ENCODE results near the gene RBM28.

- TF ChIP-seq EP300 (conservative IDR thresholded peaks at IDR 0.05; ENCODE audit: poor library complexity, severe bottlenecking) (no peak), CTCF (IDR thresholded peaks at IDR 0.05; ENCODE audit: poor library complexity, severe bottlenecking) (no peak), REST (IDR thresholded peaks at IDR 0.05; ENCODE audit: borderline replicate concordance) (no peak), EZH2 (IDR thresholded peaks at IDR 0.05; ENCODE audit: borderline replicate concordance, insufficient read depth, low read length, poor library complexity, severe bottlenecking) (no peak), POLR2AphosphoS5 (IDR thresholded peaks at IDR 0.05) (no peak), TAF1 (IDR thresholded peaks at IDR 0.05; ENCODE audit: low read depth) (no peak)
These were observed 15.6 kb upstream of the RBM28 start for GRCh38 chr7:128359336-128359735.

Data from neural cell (in vitro differentiated cells).